ENCODE data around the gene BCAM.
"Not testable (repeated sequence)": the region's sequence is repeated elsewhere in the genome, so short reads cannot be mapped to it uniquely, and the experiment has no call there.

BCAM gene

GRCh38 chr19:44817725-44818465 lies 9.0 kb downstream of the BCAM start:
- DNase-seq (ENCODE audit: low read depth in 2 of 2), result no peak

DNA sequence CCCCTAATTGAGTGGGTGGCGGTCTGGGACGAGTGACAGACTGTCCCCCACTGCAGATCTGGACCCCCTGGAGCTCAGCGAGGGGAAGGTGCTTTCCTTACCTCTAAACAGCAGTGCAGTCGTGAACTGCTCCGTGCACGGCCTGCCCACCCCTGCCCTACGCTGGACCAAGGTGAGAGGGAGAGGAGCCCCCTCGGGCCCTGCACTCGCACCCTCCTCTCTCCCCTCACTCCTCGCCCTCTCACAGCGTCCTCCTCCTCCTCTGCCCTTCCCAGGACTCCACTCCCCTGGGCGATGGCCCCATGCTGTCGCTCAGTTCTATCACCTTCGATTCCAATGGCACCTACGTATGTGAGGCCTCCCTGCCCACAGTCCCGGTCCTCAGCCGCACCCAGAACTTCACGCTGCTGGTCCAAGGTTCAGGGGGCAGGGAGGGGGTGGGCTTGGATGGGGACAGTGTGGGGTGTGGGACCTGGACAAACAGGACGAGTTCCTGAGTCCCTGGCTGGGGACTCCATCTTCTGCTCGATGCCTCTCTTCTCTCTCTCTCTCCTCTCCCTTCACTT lies 9.6 kb downstream of the BCAM start:
- DNase-seq (ENCODE audit: low read depth in 2 of 2), result no peak

- no peak for DNase-seq (ENCODE audit: low read depth in 2 of 2)
These were observed 10.4 kb downstream of the BCAM start for GRCh38 chr19:44819246-44819832.

DNA sequence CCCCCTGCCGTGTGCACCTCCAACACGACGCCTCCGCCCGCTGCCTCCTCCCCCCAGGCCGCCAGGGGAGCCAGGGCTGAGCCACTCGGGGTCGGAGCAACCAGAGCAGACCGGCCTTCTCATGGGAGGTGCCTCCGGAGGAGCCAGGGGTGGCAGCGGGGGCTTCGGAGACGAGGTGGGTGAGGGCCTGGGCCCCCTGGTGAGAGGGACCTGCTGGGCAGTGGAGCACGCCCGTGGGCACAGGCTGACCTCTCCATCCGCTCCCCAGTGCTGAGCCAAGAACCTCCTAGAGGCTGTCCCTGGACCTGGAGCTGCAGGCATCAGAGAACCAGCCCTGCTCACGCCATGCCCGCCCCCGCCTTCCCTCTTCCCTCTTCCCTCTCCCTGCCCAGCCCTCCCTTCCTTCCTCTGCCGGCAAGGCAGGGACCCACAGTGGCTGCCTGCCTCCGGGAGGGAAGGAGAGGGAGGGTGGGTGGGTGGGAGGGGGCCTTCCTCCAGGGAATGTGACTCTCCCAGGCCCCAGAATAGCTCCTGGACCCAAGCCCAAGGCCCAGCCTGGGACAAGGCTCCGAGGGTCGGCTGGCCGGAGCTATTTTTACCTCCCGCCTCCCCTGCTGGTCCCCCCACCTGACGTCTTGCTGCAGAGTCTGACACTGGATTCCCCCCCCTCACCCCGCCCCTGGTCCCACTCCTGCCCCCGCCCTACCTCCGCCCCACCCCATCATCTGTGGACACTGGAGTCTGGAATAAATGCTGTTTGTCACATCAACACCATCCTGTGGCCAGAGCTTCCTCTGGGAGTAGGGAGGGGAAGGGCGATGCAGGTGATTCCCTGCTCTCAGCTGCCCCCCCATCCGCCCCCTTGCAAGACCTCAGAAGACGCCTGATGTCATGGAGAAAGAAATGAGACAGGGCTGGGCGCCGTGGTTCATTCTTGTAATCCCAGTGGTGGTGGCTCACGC lies 12.0 kb downstream of the BCAM start:
- DNase-seq (ENCODE audit: low read depth in 2 of 2), result no peak

- DNase-seq (ENCODE audit: low read depth in 2 of 2), result no peak
These were observed 13.3 kb downstream of the BCAM start for GRCh38 chr19:44822177-44822576.

GRCh38 chr19:44822670-44823372 lies 13.9 kb downstream of the BCAM start:
- DNase-seq (ENCODE audit: low read depth in 2 of 2), result no peak

DNA sequence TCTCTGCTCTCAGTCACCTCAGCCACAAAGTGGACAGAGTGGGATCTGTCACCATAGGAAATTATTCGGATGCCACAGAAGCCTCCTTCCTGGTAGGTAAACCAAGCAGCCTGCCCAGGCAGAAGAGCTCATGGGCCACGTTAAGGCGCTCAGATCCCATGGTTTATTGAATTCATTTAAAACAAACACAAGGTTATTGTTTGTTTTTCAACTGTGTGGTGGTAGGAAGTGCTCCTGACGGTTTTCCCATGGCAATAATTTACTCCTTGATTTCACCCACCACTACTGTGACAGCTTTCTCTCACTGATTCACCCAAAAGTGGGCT lies 14.4 kb downstream of the BCAM start:
- DNase-seq (ENCODE audit: low read depth in 2 of 2), result no peak

DNA sequence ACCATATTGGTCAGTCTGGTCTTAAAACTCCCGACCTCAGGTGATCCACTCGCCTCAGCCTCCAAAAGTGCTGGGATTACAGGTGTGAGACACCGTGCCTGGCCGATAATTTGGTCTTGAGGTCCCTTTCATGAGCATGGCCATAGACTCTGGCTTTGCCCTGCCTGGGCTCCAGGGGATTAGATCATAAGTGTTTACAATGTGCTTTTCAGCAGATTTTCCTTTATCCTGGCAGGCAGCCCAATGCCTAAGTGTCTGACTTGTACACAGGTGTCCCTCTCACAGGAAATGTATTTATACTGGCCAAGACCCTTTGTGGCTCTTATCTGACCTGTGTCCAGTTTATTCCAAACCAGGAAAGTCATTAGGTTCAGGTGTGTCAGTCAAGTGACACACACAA lies 15.9 kb downstream of the BCAM start:
- DNase-seq (ENCODE audit: low read depth in 2 of 2), result no peak

- not testable (repeated sequence) for DNase-seq (ENCODE audit: low read depth in 2 of 2)
These were observed 24.0 kb downstream of the BCAM start for GRCh38 chr19:44832875-44833274.

- not testable (repeated sequence) for DNase-seq (ENCODE audit: low read depth in 2 of 2)
These were observed 25.5 kb downstream of the BCAM start for GRCh38 chr19:44834399-44834798.

DNA sequence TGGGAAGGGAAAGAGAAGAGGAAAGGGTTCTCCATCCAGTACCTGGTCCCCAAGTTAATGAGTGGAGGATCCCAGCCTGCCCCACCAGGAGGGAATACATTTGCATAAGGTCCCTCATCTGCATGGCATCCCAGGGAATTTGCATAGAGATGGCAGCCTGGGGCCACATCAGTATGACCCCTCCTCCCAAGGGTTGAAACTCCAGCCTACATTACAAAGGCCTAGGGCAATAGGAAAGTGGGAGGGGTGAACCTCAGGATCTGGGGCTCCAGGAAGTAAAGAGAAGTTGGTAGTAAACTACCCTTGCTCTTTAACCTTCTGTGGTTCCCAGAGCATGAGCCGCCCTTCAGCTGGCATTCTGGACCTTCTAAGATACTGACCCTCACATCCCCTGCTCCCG lies 30.4 kb downstream of the BCAM start:
- no peak for DNase-seq (ENCODE audit: low read depth in 2 of 2)

DNA sequence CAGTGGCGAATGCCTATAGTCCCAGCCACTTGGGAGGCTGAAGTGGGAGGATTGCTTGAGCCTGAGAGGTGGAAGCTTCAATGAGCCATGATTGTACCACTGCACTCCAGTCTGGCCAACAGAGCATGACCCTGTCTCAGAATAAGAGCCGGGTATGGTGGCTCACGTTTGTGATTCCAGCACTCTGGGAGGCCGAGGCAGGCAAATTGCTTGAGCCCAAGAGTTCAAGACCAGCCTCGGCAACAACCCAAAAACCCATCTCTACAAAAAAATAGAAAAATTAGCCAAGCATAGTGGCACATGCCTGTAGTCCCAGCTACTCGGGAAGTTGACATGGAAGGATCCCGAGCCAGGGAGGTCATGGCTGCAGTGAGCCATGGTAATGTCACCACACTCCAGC lies 31.9 kb downstream of the BCAM start:
- DNase-seq (ENCODE audit: low read depth in 2 of 2), result no peak

DNA sequence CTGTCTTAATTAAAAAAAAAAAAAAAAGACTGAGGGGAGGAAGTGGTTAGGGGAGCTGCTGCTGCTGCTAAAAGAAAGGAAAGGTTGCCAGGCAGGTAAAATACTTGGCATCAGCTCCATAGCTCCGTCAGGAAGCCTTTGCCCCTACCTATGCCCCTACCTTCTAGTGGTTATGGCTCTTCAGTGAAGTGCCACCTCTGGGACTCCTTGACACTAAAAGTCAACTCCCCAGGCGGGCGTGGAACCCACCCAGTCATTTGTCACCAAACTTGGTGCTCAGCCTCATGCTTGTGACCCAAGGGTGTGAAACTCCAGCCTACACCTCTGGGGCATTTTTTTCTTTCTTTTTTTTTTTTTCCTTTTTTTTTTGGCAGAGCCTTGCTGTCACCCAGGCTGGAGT lies 32.3 kb downstream of the BCAM start:
- no peak for DNase-seq (ENCODE audit: low read depth in 2 of 2)

DNA sequence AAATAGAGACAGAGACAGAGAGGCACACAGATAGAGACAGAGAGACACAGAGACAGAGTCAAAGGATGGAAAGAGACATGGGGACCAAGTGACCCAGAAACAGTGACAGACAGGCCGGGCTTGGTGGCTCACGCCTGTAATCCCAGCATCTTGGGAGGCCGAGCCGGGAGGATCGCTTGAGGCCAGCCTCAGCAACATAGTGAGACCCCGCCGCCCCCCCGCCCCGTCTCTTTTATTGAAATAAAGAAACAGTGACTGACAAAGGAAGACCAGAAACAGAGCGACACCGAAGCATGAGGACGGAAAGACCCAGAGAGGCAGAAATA lies 36.3 kb downstream of the BCAM start:
- no peak for DNase-seq (ENCODE audit: low read depth in 2 of 2)

DNA sequence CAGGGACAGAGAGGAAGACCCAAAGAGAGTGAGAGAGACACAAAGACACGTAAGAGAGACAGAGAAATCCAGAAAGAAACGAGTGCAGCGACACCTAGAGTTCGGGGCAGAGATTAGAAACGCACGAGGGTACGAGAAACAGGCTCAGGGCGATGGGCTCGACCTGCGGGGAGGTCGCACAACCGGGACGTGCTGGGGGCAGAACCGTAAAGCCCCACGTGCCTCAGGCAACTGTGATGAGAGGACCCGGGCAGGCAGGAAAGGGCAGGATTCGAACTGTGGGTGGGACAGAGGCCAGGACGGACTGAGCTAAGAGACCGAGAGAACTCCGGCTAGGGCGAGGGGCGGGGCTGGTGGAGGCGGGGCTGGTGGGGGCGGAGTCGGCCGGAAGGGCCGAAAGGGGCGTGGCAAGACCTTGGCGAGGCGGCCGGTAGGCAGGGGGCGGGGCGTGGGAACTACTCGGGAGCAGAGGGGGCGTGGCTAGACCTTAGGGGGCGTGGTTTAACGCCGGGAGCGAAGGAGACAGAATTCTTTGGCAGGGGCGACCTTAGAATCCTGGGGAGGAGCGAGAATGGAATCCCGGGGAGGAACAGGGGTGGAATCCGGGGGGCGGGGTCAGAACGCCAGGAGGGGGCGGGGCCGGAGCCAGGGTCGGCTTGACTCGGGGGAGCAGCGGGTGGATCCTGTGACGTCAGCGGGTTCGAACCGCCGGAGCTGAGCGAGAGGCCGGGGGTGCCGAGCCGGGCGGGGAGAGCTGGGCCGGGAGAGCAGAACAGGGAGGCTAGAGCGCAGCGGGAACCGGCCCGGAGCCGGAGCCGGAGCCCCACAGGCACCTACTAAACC lies 36.9 kb downstream of the BCAM start, which contains the start of gene NECTIN2:
Gene NECTIN2, plus strand, starts transcription at position 686 of the 843 bp plus-strand sequence. CDS start 229 bp downstream, outside the sequence.
- DNase-seq (ENCODE audit: low read depth in 2 of 2), result peak; percentile 47 to 66

GRCh38 chr19:44846455-44847143 lies 37.7 kb downstream of the BCAM start:
- DNase-seq (ENCODE audit: low read depth in 2 of 2), result no peak

DNA sequence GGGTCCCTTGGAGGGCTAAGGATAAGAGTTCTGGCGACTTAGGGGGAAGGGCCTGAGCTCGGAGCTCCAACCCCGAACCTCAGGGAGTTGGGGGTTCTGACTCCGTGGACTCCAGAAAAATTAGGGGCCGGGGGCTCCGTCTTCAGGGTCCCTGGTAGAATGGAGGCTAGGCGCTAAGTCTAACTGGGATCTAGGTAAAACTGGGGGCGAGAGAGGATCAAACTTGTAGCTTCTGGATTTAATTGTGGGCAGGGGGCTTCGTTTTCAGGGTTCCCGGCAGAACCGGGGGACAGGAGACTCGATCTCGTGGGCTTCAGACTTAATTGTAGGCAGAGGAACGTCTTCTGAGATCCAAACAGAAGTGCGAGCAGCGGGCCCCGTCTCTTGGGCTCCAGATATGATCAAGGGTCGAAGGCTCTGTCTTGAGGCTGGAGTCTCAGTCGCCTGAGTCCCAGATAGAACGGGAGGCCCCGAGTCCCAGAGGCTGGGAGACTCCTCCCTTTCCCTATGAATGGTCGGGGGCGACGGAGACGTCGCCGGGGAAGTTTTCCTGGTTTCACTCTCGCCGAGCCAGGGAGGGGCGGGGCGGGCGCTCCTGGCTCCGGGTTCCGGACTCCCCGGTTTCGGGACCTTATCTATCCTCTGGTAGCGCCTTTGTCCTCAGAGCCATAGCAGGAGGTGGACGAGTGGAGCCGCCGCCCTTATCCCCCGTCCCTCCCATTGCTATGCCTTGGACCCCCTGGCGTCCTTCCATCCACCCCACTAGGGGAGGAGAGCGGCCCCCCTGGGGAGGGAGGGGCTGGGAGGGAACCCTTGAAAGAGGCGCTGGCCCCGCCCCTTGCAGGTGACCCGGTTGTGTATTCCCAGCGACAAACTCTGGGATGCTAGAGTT lies 38.5 kb downstream of the BCAM start:
- DNase-seq (ENCODE audit: low read depth in 2 of 2), result no peak

DNA sequence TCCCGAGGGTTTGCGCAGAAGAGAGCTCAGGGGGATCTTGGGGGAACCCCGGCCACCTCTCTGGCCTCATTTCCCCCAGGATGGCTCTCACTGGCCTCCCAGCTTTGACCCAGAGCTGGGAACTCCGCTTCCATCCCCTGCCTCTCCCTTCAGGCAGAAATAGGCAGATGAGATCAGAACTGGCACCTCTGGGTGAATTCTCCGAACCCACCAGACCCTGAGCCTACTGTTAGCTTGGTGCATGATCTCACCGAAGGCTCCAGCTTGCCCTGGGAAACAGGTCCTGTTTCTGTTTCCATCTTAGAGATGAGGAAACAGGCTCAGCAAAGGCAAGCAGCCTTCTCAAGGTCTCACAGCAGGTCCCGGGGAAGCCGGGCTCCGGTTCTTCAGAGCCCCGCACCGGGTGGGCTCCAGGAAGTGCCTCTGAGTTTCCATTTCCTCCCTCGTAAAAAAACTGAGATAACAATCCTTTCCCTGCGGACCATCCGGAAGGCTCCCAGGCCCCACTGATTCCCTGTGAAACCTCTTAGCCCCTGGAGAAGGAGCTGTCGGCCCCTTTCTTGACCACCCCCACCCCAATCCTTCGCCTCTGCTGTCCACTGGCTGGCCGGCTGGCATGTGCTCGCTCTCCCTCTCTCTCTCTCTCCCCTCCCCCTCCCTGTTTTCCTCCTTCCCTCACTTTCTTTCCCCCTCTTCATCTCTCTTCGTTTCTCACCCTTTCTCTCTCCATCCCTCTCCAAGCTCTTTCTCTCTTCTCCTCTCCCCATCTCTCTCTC lies 39.3 kb downstream of the BCAM start:
- no peak for DNase-seq (ENCODE audit: low read depth in 2 of 2)

Data from stimulated activated CD8-positive, alpha-beta memory T cell treated with anti-CD3 and anti-CD28 coated beads, Interleukin-7, amount 100 ng/mL, for 4 hours (primary cell).